ENCODE measurements around the gene LMOD1.
"Not testable (repeated sequence)": the region's sequence is repeated elsewhere in the genome, so short reads cannot be mapped to it uniquely, and the experiment has no call there.

LMOD1 gene

DNA sequence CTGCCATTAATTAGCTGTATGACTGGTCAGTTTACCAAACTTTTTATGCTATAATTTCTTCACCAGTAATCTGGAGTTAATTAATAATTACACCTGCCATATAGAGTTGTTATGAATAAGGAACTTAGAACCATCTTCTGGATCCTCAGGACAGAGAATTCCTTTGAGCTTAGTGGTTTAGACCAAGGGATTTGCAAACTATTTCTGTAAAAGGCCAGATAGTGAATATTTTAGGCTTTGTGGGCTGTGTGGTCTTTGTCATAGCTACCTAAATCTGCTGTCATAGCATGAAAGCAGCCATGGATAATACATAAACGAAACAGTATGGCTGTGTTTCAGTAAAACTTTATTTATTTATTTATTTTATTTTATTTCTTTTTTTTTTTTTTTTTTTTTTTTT is 17.9 kb upstream of the LMOD1 start:
- DNase-seq = no peak
- TF ChIP-seq POLR2A (IDR thresholded peaks at IDR 0.05; ENCODE audit: low read length) = no peak
- no peak for TF ChIP-seq GATA1 (IDR thresholded peaks at IDR 0.05; ENCODE audit: low read depth, low read length)

DNA sequence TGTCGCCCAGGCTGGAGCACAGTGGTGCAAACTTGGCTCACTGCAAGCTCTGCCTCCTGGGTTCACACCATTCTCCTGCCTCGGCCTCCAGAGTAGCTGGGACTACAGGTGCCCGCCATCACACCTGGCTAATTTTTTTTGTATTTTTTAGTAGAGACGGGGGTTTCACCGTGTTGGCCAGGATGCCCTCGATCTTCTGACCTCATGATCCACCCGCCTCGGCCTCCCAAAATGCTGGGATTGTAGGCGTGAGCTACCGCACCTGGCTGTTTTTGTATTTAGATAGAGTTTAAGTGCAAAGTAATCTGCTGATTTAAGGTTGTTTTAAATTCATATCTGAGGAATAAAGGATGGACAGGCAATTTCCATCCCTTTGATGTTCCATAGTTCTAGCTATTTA is 16.0 kb upstream of the LMOD1 start:
- not testable (repeated sequence) for DNase-seq

DNA sequence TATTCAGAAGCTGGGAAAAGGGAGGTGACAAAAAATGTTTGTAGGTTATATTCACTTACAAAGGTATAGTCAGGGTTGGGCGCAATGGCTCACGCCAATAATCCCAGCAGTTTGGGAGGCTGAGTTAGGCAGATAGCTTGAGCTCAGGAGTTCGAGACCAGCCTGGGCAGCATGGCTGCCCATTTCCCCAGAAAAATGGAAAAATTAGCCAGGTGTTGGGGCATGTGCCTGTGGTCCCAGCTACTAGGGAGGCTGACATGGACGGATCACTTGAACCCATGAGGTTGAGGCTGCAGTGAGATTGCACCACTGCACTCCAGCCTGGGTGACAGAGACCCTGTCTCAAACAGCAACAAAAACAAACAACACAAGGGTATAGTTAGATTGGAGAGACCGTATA is 12.0 kb upstream of the LMOD1 start:
- TF ChIP-seq GATA1 (IDR thresholded peaks at IDR 0.05; ENCODE audit: low read depth, low read length) (no peak), POLR2A (IDR thresholded peaks at IDR 0.05; ENCODE audit: low read length) (no peak)
- no peak for DNase-seq

DNA sequence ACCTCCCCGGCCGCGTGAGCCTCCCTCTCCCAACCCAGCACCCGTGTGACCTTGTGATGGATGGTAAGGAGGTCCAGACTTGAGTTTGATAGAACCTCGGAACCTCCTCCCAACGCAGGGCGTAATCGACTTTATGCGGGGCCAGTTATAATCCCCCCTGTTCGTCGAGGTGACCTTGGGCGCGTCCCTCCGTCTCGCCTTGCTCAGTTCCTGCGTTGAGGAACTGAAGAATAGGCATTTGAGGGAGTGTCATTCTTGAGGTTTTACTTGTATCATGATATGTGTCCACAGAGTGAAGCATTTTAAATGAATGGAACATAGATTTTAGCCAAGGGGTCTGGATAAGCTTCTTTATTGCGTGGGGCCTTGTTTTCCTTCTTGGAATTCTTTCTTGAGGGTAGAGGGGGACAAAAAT is 9.4 kb upstream of the LMOD1 start:
- TF ChIP-seq GATA1 (IDR thresholded peaks at IDR 0.05; ENCODE audit: low read depth, low read length) = no peak
- peak; percentile 85 for TF ChIP-seq POLR2A (IDR thresholded peaks at IDR 0.05; ENCODE audit: low read length)
- peak; percentile 83 to 85 for DNase-seq

DNA sequence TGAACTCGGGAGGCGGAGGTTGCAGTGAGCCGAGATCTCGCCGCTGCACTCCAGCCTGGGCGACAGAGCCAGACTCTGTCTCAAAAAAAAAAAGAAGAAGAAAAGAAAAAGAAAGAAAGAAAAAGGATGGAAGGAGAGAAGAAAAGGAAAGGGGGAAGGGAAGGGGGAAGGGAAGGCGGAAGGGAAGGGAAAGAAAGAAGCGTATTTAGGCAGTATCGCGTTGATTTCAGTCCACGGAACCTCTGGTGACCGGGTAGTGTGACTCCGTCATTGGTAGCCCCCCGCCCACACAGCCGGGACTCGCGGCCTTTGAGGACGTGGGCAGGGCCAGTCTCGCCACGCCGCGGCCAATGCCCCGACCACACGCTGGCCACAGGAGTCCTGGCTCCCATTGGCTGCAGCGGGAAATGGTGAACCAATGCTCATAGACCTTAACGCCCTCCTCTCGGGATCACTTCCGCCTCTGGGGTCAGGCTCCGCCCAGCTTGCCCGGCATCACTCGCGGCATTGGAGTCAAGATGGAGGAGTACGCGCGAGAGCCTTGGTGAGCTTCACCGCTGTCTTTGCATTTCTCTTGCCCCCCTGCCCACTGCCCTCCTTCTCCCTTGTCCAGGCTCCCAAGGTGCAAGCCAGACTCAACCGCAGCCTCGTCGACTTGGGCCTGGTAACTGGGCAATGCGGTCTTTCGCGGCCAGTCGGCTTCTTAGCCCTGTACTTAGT is 8.8 kb upstream of the LMOD1 start, which contains the start of gene TIMM17A:
Gene TIMM17A, plus strand, starts transcription at position 495 of the 720 bp plus-strand sequence. Its CDS starts 24 bp downstream, at position 519.
- TF ChIP-seq POLR2A (IDR thresholded peaks at IDR 0.05; ENCODE audit: low read length) (peak; percentile 99), GATA1 (IDR thresholded peaks at IDR 0.05; ENCODE audit: low read depth, low read length) (no peak)

DNA sequence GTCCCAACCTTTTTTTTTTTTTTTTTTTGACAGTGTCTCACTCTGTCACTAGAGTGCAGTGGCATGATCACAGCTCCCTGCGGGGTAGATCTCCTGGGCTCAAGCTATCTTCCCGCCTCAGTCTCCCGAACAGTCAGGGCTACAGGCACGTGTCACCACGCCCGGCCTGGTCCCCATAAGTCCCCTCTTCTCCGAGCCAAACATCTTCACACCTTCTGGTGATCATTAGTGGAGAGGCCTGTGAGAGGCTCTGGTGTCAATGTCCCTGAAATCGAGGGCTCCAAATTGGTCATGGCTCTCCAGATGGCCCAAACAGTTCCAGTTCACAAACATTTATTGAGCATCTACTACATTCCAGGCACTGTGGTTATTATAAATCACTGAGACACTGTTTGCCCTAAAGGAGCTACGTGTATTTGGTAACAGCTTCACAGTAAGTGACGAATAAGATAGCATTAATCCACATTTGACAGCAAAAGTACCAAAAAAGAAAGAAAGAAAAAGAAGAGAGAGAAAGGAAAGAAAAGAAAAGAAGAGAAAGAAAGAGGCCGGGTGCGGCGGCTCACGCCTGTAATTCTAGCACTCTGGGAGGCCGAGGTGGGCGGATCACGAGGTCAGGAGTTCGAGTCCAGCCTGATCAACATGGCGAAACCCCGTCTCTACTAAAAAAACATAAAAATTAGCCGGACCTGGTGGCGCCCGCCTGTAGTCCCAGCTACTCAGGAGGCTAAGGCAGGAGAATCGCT is 8.1 kb upstream of the LMOD1 start:
- TF ChIP-seq GATA1 (IDR thresholded peaks at IDR 0.05; ENCODE audit: low read depth, low read length) = no peak
- TF ChIP-seq POLR2A (IDR thresholded peaks at IDR 0.05; ENCODE audit: low read length) = no peak
- no peak for DNase-seq

More for the DNA sequence above, 8.8 kb upstream of the LMOD1 start, which contains the start of gene TIMM17A:
- peak; percentile 95 for DNase-seq

DNA sequence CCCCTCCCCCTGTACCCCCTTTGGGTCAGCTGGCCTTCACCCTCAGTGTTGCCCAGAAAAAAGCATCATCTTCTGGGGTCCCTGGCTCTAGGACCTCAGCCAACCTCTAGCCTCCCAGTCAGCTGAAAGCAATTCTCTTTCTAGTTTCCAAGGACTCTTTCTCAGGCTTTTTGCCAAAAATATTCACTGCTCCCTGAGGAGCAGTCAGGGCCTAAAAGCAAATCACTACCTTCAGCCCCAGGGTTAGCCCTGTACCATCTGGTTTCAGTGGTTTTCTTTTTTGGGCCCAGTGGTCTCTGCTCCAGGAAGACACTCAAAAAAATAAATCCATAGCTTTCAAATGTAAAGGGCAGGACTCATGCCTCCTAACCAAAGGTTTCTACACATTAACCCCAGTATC is 3.1 kb upstream of the LMOD1 start:
- DNase-seq = no peak
- no peak for TF ChIP-seq POLR2A (IDR thresholded peaks at IDR 0.05; ENCODE audit: low read length)
- no peak for TF ChIP-seq GATA1 (IDR thresholded peaks at IDR 0.05; ENCODE audit: low read depth, low read length)

DNA sequence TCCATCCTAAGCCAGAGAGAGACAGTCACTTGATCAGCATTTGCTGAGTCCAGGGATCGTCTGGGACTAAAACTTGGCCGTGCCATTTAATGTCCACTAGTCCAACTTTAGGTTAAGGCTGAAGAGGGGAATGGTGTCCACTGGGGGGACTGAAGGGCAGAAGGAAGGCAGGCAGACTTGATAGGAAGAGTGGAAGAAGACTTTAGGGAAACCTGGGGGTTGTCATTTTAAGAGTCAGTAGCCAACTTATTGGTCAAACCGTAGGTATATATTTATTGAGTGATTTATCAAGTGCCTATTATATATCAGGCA is 1.3 kb upstream of the LMOD1 start:
- TF ChIP-seq POLR2A (IDR thresholded peaks at IDR 0.05; ENCODE audit: low read length) (no peak), GATA1 (IDR thresholded peaks at IDR 0.05; ENCODE audit: low read depth, low read length) (no peak)
- DNase-seq = peak in 1 of 2 experiments; percentile 9

DNA sequence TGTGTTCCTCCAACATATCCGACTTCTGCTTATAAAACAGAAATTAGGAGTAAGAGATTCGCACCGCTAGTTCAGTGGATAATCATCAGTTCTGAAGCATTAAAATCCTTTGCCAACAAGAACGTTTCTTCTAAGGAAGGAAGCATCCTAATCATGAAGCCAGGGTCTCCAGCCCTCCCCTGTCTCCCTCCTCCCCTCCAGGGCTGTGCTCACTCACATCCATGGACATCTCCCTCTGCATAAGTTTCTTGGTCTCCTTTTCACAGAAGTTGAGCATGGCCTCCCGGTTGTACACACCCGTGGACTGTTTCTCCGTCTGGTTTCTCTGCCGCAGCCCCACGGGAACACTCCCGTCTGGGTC is 505 bp downstream of the LMOD1 start:
- TF ChIP-seq GATA1 (IDR thresholded peaks at IDR 0.05; ENCODE audit: low read depth, low read length) (no peak), POLR2A (IDR thresholded peaks at IDR 0.05; ENCODE audit: low read length) (no peak)
- DNase-seq = no peak

DNA sequence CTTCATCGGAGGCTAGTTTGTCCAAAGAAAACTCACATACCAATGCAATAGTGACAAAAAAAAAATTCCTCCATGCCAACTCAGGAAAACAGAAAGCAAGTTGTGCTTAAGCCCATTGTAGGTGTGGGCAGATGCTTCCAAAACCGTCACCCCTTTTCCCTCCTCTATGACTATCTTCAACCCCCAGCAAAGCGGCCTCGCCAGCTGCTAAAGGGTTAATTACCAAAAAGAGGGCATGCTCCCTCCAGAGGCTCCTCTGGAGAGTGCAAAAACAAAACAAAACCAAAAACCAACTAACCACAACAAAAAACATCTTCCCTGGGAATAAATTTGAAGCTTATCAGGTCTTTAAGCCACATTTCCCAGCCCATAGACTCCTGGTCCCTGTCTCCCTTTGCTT is 1.2 kb downstream of the LMOD1 start:
- TF ChIP-seq POLR2A (IDR thresholded peaks at IDR 0.05; ENCODE audit: low read length) (no peak), GATA1 (IDR thresholded peaks at IDR 0.05; ENCODE audit: low read depth, low read length) (no peak)
- DNase-seq = peak in 1 of 2 experiments; percentile 17

DNA sequence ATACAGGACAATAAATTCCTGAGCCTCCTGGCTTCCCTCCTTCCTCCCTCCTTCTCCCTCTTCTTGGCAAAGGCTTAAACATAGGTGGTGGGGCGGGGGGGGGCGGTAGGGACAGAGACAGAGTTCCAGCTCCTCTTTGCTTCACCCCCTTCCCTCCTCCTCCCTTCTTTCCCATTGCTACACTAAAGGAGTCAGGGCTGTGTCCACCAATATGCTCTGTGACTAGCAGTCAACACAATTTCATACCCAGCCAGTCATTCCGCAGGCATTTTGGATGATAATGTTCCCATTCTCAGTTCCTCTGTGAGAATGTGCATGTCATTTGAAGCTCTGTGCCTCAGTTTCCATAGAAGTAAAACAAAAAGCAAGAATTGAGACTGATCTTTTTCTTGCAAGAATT is 1.7 kb downstream of the LMOD1 start:
- no peak for DNase-seq
- TF ChIP-seq GATA1 (IDR thresholded peaks at IDR 0.05; ENCODE audit: low read depth, low read length) = no peak
- no peak for TF ChIP-seq POLR2A (IDR thresholded peaks at IDR 0.05; ENCODE audit: low read length)

DNA sequence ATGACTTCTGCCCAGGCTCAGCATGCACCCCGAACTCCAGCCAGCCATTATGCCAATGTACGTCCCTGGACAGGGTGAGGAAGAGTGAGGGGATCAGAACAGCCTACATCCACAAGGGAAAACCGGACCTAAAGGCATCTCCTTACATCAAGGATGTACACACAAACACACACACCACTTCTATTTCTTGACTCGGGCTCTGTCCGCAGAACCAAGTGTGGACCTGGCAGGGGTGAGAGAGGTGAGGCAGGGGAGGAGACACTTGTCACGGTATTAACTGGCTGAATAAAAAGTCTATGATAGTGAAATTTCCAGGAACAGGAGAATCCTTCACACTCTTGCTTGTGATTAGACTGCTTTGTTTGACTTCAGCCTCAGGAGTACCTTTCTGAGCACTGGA is 2.3 kb downstream of the LMOD1 start:
- no peak for DNase-seq
- TF ChIP-seq GATA1 (IDR thresholded peaks at IDR 0.05; ENCODE audit: low read depth, low read length) (no peak), POLR2A (IDR thresholded peaks at IDR 0.05; ENCODE audit: low read length) (no peak)

DNA sequence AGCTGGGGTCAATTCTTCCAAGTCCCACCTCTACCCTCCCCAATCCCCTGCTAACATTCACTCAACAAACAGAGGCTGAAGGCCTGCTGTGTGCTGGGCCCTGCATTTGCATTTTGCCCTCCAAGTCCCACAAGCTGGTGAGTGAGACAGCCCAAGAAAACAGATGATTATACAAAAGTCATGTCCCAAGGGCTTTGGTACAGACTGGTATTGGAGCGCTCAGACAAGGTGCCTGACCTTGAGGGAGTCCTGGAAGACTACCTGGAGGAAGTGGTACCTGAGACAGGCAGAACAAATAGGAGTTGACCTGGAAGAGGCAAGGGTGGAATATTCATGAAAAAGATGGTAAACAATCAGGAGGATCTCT is 4.2 kb downstream of the LMOD1 start:
- no peak for DNase-seq
- TF ChIP-seq GATA1 (IDR thresholded peaks at IDR 0.05; ENCODE audit: low read depth, low read length) (no peak), POLR2A (IDR thresholded peaks at IDR 0.05; ENCODE audit: low read length) (no peak)

DNA sequence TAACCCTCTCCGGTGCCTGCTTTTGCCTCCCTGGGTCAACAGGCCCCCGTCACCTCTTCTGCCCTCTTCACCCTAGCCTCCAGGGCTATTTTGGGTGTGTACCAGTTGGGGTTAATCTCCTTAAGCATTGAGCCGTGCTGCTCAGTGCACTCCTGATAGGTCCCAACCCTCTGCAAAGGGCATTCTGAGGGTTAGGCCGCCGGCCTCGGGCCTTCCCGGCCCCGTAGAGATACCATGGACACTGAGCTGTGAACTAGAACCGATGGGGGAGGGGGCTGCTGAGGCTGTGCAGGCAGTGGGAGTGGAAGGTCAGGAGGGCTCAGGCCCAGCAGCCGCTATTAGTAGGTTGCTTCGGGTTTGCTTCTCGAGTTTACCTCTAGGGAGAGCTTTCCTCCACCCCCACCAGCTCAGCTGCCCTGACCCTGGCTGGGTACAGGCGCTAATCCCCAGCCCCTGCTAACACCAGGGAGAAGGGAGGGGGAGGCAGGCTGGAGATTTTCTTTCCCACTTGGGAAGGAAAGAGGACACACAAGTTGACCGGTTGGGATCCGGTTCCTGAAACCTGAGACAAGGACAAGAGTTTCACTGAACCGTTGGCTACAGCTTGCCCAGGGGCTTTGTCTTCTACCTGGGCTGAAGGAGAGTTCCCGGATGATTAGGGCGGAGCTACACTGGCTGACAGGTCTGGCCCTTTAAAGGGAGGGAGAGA is 4.8 kb downstream of the LMOD1 start:
- TF ChIP-seq POLR2A (IDR thresholded peaks at IDR 0.05; ENCODE audit: low read length) = no peak
- no peak for TF ChIP-seq GATA1 (IDR thresholded peaks at IDR 0.05; ENCODE audit: low read depth, low read length)
- peak; percentile 13 to 65 for DNase-seq

DNA sequence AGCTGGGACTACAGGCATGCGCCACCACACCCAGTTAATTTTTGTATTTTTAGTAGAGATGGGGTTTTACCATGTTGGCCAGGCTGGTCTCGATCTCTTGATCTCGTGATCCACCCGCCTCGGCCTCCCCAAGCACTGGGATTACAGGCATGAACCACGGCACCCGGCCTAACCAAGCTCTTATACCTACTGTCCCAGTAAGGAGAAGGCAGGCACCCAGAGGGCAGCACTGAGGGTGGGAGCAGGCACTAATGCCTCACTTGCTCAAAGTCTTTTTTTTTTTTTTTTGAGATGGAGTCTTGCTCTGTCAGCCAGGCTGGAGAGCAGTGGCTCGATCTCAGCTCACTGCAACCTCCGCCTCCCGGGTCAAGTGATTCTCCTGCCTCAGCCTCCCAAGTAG is 6.0 kb downstream of the LMOD1 start:
- DNase-seq = not testable (repeated sequence)
